Neutrophil (primary cell): ENCODE measurements around the gene STPG1.

Source experiments
- H3K27ac ChIP-seq: fragments of 200-600 bp; sonication (generic); 2 replicates; pipeline ENCODE4 v1.5.1; 2016; ENCODE audit warnings: mild to moderate bottlenecking, moderate library complexity
- H3K27me3 ChIP-seq: fragments of 200-600 bp; sonication (generic); 2 replicates; pipeline ENCODE4 v1.6.0; 2016; ENCODE audit warnings: mild to moderate bottlenecking
- H3K36me3 ChIP-seq: fragments of 200-600 bp; sonication (generic); 2 replicates; pipeline ENCODE4 v1.5.1; 2017
- H3K4me1 ChIP-seq, 2 experiments: fragments of 200-600 bp in 1 of 2; sonication (generic) in 1 of 2; 1 replicate in 1 of 2; 2 replicates in 1 of 2; pipeline versions ENCODE4 v1.5.1 to v1.6.1; 2013 to 2016; ENCODE audit warnings: low read depth in 1 of 2, low read length in 1 of 2, mild to moderate bottlenecking in 1 of 2, moderate library complexity in 1 of 2; ENCODE audit not compliant: control insufficient read depth in 1 of 2, insufficient read depth in 1 of 2
- H3K4me3 ChIP-seq, 2 experiments: fragments of 200-600 bp in 1 of 2; sonication (generic) in 1 of 2; 1 replicate in 1 of 2; 2 replicates in 1 of 2; pipeline ENCODE4 v1.5.1; 2013 to 2016; ENCODE audit warnings: low read depth in 1 of 2, low read length in 1 of 2, mild to moderate bottlenecking in 1 of 2, moderate library complexity in 1 of 2
- H3K9me3 ChIP-seq: fragments of 200-600 bp; sonication (generic); 2 replicates; pipeline ENCODE4 v1.5.1; 2016
- CTCF ChIP-seq: fragments of 200-600 bp; sonication (generic); IDR thresholded peaks from 2 replicates; pipeline ENCODE4 v1.5.1; 2016; ENCODE audit warnings: antibody characterized with exemption

STPG1 gene

GRCh38 chr1:24438423-24438901 lies 24.9 kb upstream of the STPG1 start:
- Histone ChIP-seq H3K9me3 (no peaks in the 10 kb centered on the region), H3K4me3 (no peak overlapping the region), H3K27ac (no peak overlapping the region), H3K36me3 (peaks cover 47% of the 10 kb centered on the region), H3K4me1 (no peaks in the 10 kb centered on the region), H3K27me3 (no peaks in the 10 kb centered on the region)
- TF ChIP-seq CTCF = no peak

GRCh38 chr1:24437631-24438396 lies 24.2 kb upstream of the STPG1 start:
- H3K9me3 ChIP-seq = no peaks in the 10 kb centered on the region
- no peak overlapping the region for H3K27ac ChIP-seq
- H3K36me3 ChIP-seq = peaks cover 46% of the 10 kb centered on the region
- no peaks in the 10 kb centered on the region for H3K4me1 ChIP-seq
- H3K27me3 ChIP-seq = no peaks in the 10 kb centered on the region
- no peak for TF ChIP-seq CTCF
- no peak overlapping the region for H3K4me3 ChIP-seq

- Histone ChIP-seq H3K36me3 (peaks cover 28% of the 10 kb centered on the region), H3K27ac (no peak overlapping the region), H3K27me3 (no peaks in the 10 kb centered on the region), H3K4me3 (no peak overlapping the region), H3K4me1 (no peaks in the 10 kb centered on the region), H3K9me3 (no peaks in the 10 kb centered on the region)
- no peak for TF ChIP-seq CTCF
These were observed 22.3 kb upstream of the STPG1 start for GRCh38 chr1:24435782-24436365.

- H3K9me3 ChIP-seq = no peaks in the 10 kb centered on the region
- no peak for TF ChIP-seq CTCF
- no peaks in the 10 kb centered on the region for H3K27me3 ChIP-seq
- no peak overlapping the region for H3K4me3 ChIP-seq
- H3K27ac ChIP-seq = no peak overlapping the region
- peaks cover 34% of the 10 kb centered on the region for H3K36me3 ChIP-seq
- no peaks in the 10 kb centered on the region for H3K4me1 ChIP-seq
These were observed 13.9 kb upstream of the STPG1 start for GRCh38 chr1:24427545-24427862.

- TF ChIP-seq CTCF = no peak
- H3K36me3 ChIP-seq = peaks cover 40% of the 10 kb centered on the region
- no peak overlapping the region for H3K27ac ChIP-seq
- no peaks in the 10 kb centered on the region for H3K9me3 ChIP-seq
- H3K4me3 ChIP-seq = no peak overlapping the region
- no peaks in the 10 kb centered on the region for H3K4me1 ChIP-seq
- H3K27me3 ChIP-seq = no peaks in the 10 kb centered on the region
These were observed 13.4 kb upstream of the STPG1 start for GRCh38 chr1:24426744-24427544.
